ENCODE results near the gene APEH.
"Not testable (repeated sequence)": the region's sequence is repeated elsewhere in the genome, so short reads cannot be mapped to it uniquely, and the experiment has no call there.

APEH gene

GRCh38 chr3:49694409-49695070 lies 20.4 kb downstream of the APEH start:
- not testable (repeated sequence) for DNase-seq

- not testable (repeated sequence) for DNase-seq
Measured at GRCh38 chr3:49695350-49696015, 21.3 kb downstream of the APEH start.

- peak; percentile 55 for DNase-seq
Measured at GRCh38 chr3:49699281-49699979, 25.3 kb downstream of the APEH start.

- DNase-seq = no peak
Measured at GRCh38 chr3:49700014-49700413, 25.9 kb downstream of the APEH start.

- DNase-seq = no peak
Measured at GRCh38 chr3:49700453-49701128, 26.4 kb downstream of the APEH start.

- peak; percentile 60 for DNase-seq
Measured at GRCh38 chr3:49701388-49702077, 27.4 kb downstream of the APEH start.

DNA sequence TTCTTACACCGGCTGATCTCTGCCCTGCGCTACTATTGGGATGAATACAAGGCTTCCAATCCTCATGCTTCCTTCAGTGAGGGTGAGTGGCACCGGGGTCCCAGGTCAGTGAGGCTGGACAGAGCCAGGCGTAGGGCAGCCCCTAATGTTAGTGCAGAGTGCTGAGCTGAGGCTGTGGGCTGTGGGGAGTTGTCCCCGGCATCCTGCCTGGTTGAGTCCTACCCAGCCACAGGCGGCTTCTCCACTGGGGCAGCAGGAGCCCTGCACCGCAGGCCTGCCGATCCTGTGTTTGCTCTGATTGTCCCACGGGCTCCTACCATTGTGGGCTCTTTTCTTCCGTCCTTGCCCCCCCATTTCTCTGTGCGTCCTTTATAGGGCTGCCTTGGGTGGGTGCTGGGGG lies 28.5 kb downstream of the APEH start:
- DNase-seq = no peak

- peak; percentile 88 for DNase-seq
Measured at GRCh38 chr3:49703443-49703927, 29.3 kb downstream of the APEH start.

GRCh38 chr3:49703956-49704355 lies 29.8 kb downstream of the APEH start:
- no peak for DNase-seq

- no peak for DNase-seq
Measured at GRCh38 chr3:49704629-49705028, 30.5 kb downstream of the APEH start.

GRCh38 chr3:49705390-49705960 lies 31.3 kb downstream of the APEH start:
- no peak for DNase-seq

DNA sequence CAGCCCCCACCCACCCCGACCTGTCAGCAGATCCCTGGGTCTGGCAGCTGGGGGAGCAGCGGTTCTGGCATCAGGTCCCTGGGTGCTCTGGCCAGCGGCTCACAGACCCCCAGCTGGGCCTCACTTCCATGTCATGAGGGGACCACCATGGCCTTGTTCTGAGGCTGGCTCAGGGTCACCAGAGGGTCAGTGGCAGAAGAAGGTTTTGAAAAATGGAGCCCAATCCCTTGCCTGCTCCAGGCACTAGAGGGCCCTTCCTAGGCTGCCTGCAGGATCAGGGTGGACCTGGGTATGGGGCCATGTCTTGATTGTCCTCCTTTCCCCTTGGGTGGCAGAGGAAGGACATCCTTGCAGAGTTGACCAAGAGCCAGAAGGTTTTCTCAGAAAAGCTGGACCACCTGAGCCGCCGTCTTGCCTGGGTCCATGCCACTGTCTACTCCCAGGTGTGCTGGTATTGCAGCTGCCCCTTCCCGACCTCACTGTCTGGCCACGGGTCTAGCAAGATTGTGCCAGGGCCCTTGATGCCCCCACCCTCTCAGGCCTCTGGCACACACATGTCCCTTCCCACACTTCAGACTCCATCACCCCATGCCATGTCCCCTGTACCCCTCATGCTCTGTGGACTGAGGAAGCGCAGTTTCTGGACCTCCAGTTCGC lies 32.4 kb downstream of the APEH start:
- DNase-seq = no peak

DNA sequence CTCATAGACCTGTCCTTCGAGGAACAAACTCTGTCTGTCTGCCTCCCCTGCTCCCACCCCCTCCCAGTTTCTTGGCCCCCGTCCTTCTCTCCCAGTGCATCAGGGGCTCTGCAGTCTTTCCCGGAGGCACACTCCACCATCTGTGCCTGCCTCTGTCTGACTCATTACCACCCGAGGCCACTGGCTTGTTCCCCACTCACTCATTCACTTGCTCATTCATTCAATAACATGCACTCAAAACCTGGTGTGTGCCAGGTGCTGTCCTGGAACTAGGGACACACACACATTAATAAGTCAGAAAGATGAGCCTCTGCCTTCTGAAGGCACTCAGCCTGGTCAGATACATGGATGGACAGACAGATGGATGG lies 32.9 kb downstream of the APEH start:
- DNase-seq = no peak

GRCh38 chr3:49709852-49710251 lies 35.7 kb downstream of the APEH start:
- no peak for DNase-seq

DNA sequence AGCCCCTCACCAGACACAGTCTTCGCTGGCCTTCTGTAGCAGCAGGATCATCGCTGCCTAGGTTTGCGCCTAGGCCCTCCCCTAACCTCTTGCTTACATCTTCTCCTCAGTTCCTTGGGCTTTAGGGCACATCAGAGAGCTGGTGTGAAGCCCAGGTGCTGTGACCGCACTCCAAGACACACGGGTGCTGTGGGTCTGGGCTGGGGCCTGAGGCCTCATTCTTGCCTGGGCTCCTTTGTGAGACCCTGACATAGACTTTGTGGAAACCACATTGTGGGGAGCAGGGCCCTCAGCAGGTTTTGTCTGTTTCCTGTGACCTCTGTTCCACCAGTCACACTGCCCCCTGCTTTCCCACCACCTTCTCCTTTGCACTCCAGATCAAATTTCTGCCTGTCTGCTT lies 37.3 kb downstream of the APEH start:
- peak; percentile 22 for DNase-seq

DNA sequence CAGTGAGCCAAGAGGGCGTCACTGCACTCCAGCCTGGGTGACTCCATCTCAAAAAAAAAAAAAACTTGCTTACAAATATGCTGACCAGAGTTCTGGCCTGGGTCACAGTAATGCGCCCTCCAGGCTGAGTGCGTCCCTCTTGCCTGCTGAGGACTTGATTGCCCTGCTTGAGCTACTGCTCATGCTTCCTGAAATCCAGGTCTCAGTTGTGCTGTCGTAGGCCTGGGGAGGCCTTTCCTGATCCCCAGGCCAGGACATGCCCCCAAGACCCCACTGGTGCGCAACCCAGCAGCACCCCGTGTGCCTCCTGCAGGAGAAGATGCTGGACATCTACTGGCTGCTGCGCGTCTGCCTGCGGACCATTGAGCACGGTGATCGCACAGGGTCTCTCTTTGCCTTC lies 38.0 kb downstream of the APEH start:
- no peak for DNase-seq

GRCh38 chr3:49712631-49713317 lies 38.6 kb downstream of the APEH start:
- DNase-seq = peak; percentile 41

- DNase-seq = no peak
Measured at GRCh38 chr3:49713336-49714105, 39.4 kb downstream of the APEH start.

DNA sequence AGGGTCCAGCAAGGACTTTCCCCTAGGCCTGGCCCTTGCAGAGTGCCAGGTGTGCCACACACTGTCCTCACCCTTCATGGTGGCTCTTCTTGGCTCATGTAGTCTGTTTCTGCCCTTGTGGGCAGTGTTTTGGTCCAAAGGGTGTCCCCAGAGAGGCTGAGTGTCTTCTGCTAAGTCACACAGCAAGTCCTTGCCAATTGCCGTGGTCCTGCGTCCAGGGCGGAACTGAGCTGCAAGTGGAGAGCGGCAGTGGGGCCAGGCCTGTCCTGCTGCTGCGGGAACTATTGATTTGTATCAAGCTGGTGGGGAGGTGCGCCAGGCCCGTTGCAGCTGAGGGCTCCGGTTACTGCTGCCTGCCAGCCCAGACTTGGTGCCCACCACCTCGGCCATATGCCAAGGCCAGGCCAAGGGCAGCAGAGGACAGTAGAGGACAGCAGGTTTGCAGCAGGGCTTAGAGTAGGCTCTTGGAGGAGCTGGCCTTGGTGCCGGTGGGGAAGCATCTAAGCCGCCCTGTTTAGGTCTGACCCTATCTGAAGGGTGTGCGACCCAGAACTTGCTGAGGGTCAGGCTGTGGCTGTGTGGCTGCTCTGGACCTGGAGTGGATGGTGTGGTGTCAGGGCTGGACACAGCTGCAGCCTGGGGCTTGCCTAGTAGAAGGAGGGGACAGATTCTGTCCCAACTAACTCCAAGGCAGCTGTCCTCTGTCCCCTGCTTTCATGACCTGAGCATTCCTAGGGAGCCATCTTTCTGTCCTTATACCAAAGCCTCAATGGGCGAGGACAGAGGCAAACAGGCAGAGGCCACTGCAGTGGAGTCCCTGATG lies 40.8 kb downstream of the APEH start:
- no peak for DNase-seq

All from hematopoietic multipotent progenitor cell treated with erythropoietin and hydrocortisone succinate and interleukin-3 and kit ligand, for 4 days (in vitro differentiated cells).